HG03469 (cell line): Measurements from ENCODE around the gene SLC16A11.

Source experiments
- ATAC-seq: cut with Tn5 transposase; IDR thresholded peaks from one replicate; pipeline ENCODE4 v1.9.1; 2021; ENCODE audit warnings: mild to moderate bottlenecking, moderate library complexity, moderate number of reproducible peaks; ENCODE audit not compliant: unreplicated experiment

The SLC16A11 gene

GRCh38 chr17:7029096-7029495, 14.8 kb downstream of the SLC16A11 start:
- ATAC-seq, result no peak

GRCh38 chr17:7027335-7027734, 16.6 kb downstream of the SLC16A11 start:
- ATAC-seq, result no peak

GRCh38 chr17:7026471-7027115, 17.3 kb downstream of the SLC16A11 start:
- no peak for ATAC-seq

DNA sequence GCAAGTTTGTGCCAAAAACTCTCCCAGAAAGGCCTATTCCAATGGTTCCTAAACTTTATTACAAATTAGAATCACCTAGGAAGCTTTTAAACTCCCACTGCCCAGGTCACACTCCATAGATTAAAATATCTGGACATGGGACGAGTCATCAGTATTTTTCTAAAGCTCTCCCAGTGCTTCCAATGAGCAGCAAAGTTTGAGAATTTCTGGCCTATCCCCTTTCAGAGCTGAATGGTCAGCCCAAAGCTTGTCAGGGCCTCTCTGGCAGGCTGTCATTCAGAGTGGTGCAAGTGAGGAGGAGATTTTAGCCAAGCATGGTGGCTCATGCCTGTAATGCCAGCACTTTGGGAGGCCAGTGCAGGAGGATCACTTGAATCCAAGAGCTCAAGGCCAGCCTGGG, 18.6 kb downstream of the SLC16A11 start:
- no peak for ATAC-seq

DNA sequence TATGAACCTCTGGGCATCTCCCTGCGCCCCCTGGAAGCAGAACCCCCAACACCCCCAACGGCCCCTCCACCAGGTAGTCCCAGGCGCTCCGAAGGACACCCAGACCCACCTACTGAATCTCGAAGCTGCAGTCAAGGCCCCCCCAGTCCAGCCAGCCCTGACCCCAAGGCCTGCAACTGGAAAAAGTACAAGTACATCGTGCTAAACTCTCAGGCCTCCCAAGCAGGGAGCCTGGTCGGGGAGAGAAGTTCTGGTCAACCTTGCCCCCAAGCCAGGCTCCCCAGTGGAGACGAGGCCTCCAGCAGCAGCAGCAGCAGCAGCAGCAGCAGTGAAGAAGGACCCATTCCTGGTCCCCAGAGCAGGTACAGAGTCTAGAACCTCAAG, 19.5 kb downstream of the SLC16A11 start:
- no peak for ATAC-seq

DNA sequence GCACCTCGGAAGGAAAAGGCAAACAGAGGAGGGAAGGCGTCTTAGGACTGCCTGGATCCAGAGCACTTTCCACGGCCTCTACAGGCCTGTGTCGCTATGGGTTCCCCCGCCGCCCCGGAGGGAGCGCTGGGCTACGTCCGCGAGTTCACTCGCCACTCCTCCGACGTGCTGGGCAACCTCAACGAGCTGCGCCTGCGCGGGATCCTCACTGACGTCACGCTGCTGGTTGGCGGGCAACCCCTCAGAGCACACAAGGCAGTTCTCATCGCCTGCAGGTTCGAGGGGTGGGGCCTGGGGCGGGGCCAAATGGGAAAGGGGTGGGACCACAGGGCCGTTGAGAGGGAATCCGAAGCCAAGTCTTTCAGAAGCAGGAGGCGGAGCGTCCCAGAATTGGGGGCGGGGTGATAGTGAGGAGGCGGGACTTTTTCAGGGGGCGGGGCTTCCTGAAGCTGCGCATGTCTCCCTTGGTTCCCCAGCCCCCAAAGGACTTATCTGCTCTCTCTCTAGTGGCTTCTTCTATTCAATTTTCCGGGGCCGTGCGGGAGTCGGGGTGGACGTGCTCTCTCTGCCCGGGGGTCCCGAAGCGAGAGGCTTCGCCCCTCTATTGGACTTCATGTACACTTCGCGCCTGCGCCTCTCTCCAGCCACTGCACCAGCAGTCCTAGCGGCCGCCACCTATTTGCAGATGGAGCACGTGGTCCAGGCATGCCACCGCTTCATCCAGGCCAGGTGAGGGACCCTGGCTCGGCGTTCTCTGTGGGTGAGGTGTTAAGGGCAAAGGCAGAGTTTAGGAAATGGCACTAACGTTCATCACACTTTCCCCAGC, 20.1 kb downstream of the SLC16A11 start:
- no peak for ATAC-seq

- no peak for ATAC-seq
These were observed 20.9 kb downstream of the SLC16A11 start, which contains the start of gene BCL6B for GRCh38 chr17:7022781-7023571. TSS of gene BCL6B (plus strand) at chr17:7023050. CDS start at chr17:7023672, 622 bp downstream.

DNA sequence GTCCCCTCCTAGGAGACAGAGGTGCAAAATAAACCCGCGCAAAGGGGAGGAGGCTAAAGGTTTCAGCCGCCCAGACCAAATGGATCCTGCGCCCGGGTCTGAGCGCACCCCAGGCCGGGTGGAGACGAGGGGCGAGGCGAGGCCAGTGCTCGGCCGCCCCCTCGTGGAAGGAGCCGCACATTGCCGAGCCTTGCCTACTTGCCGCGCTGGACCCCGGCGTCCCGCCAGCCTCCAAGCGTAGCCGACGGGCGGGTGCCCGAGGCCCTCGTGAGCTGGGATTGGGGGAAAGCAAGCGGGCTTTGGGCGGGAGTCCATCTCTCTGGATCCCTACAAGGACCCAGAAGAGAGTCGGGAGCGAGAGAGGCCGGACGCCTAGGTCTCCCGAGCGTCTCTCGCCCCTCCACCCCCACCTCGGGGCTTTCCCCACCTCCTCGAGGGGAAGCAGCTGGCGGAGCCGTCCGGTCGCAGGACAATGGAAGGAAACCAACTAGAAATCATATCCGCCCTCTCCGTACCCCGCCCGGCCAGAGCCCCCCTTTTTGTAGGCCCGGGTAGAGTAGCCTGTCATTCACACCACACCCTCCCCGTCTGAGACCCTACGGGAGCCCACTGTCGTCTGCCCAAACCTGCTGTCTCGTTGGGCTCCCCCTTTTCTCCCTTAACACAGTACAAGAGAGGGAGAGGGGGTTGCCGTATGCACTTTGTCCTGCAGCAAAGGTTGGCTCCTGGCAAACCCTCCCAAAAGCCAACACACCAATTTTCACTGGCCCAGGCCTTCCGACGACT, 21.7 kb downstream of the SLC16A11 start:
- no peak for ATAC-seq

DNA sequence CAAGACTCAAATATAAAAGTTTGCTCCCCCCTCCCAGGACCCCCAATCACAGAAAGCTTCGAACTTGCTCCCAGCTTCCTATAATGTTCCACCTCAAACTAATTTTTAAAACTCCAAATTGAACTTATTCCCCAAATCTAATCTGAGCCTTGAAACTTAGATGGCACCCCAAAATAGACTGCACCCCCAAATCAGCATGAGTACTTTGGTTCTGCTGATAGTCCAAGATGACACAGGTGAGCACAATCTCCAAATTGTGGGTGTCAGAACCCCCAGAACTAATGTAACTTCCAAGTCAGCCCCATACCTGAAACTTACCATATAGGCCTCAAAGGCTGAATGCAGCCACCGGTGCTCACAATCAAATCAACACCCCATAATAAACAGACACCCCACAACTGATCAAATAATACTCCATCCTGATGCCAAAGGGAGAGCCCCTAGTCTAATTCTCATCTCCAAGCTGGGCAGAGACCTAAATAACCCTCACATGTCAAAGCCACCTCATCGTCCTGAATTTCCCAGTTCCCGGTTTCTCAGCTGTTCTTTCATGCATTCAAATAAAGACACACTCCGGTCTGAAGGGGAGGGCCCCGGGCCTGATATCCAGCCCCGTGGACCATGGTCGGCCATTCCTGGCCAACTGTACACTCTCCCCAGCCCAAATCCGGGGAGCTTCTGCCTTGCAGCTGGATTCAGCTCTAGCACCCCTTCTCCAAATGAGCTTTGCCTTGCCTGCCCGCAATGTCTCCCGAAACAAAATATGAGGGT, 22.8 kb downstream of the SLC16A11 start:
- no peak for ATAC-seq

- ATAC-seq, result no peak
These were observed 23.9 kb downstream of the SLC16A11 start for GRCh38 chr17:7019839-7020519.

- ATAC-seq, result no peak
These were observed 24.5 kb downstream of the SLC16A11 start for GRCh38 chr17:7019367-7019766.

- no peak for ATAC-seq
These were observed 25.4 kb downstream of the SLC16A11 start for GRCh38 chr17:7018331-7018964.

DNA sequence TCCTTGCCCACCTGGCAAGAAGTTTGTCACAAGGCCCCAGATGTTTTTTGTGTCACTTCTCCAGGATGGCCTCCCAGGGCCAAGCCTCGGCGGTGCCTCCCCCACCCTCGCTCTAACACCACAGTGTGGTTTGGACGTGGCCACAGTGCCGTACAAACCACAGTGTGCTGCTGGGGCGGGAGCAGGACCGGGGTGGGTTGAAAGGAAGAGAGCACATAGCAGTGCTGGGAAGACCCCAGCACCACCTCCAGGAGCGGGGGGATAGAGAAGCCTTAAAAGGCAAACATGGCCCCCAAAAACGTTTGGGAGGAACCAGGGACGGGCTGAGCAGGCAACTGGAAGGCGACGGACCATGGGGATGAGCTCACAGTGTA, 26.1 kb downstream of the SLC16A11 start:
- no peak for ATAC-seq

DNA sequence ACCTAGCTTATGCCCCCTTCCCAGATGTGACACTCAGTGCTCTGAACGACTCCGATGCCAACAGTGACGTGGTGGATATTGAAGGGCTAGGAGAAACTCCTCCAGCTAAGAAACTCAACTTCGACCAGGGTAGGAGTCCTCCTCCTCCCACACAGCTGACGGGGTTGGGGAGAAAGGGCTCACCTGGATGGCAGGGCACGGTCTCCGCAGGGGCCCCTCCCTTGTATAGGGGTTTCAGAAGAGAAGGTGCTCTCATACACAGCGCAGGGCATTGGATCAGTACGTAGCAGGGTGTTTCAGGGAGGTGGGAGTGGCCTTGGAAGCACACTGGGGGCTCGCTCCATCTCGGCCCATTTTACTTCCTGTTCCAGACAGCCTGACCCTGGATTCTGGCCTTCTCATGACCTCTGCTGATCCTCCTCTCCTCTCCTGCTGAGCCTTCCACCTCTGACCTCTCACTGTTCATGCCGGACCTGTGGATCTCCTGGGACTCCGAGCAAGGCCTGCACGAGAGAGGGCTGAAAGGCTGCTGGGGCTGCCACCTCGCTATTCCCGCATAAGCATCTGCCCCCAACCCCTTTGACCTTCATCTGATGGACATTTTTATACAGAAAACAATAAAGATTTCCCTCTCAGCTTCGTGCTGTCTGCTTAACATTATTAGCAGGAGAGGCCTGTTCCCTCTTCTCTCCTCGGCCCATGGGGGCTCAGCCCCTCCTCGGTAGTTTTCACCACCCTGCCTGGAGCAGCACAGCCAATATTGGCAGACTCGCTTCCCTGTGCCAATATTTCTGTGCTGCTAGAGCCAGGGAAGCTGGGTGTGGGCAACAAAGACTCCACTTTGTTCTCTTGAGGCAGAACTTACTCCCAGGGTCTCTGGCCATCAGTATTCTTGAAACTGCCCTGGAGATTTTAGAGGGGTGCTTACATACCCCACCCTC, 26.7 kb downstream of the SLC16A11 start:
- ATAC-seq, result no peak

DNA sequence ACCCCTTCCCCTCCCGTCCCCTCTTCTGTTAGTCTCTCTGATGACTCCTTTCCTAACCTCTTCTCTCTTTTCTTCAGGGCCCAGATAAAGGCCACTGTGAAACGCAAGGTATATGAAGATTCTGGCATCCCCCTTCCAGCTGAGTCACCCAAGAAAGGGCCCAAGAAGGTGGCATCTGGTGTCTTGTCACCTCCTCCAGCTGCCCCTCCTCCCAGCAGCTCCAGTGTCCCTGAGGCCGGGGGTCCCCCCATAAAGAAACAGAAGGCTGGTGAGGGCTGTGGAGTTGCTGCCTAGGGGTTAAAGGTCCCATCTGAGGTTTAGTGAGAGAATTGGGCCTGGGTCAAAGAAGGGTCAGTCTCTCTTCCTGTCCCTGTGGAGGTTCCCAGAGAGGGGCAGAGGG, 27.5 kb downstream of the SLC16A11 start:
- no peak for ATAC-seq

DNA sequence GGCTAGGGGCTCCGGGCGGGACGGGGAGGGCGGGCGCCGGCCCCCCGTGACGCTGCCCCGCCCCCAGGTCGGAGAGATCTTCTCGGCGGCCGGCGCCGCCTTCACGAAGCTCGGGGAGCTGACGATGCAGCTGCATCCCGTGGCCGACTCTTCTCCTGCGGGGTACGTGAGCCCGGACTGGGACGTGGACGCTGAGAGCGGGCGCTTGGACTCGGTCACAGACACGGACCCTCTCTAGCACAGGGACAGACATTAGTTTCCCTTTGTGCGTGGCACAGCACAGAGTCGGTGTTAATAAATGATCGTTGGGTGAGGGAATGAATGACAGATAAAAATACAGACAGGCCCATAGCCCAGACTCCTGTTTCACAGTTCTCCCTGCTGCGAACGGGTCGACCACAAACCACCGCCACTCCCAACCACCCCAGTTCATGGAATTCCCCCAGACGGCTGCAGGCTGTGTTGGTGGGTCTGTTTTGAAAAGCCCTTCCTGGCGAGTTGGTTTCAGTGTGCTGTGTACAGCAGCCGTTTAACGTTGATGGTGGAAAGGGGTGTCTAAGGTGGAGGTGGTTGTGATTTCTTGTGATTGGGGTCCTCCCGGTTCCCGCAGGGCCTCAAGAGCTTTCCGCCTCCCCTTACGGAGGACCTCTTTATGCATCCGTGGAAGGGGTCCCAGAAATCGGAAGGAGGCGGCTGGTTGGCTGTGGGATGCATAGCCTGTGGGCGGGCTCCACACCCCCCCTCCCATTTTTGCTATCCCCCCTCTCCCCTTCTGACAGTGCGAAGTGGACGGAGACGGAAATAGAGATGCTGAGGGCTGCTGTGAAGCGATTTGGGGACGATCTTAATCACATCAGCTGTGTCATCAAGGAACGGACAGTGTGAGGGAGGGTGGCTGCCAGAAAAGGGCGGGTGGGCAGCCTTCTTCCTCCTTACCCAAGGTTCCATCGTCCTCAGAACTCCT, 28.6 kb downstream of the SLC16A11 start:
- ATAC-seq, result peak; percentile 24
